ENCODE measurements around the gene ERICH2.

ERICH2 gene

DNA sequence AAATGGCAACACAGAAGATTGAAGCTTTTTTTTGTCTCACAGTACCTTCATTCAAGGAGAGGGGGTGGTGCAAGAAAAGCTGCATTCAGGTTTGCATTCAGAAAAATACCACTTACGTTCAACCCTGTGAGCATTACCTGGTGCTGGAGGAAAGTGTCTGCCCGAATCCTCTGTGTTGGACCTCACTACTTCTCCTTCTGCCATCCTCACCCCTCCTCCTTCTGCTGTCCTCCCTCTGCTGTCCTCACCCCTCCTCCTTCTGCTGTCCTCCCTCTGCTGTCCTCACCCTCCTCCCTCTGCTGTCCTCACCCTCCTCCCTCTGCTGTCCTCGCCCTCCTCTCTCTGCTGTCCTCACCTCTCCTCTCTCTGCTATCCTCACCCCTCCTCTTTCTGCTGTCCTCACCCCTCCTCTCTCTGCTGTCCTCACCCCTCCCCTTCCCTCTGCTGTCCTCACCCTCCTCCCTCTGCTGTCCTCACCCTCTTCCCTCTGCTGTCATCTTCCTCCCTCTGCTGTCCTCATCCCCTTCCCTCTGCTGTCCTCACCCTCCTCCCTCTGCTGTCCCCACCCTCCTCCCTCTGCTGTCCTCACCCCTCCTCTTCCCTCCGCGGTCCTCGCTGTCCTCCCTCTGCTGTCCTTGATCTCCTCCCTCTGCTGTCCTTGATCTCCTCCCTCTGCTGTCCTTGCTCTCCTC is 57.8 kb downstream of the ERICH2 start:
- H3K27ac ChIP-seq (ENCODE audit: low read depth, low read length), result no peak overlapping the region
- no peak overlapping the region for H3K4me3 ChIP-seq (ENCODE audit: low read depth, low read length)
- no peaks in the 10 kb centered on the region for H3K36me3 ChIP-seq (ENCODE audit: control insufficient read depth, insufficient read depth, low read length)
- no peaks in the 10 kb centered on the region for H3K9me3 ChIP-seq (ENCODE audit: control insufficient read depth, insufficient read depth, low read length)
- H3K9ac ChIP-seq (ENCODE audit: low read depth, low read length), result no peak overlapping the region
- peaks cover 59% of the 10 kb centered on the region for H3K27me3 ChIP-seq (ENCODE audit: control insufficient read depth, insufficient read depth, low read length)
- H3K4me1 ChIP-seq (ENCODE audit: control insufficient read depth, insufficient read depth, low read length), result peaks cover 7% of the 10 kb centered on the region; the same call in 1 of the 2 replicates

DNA sequence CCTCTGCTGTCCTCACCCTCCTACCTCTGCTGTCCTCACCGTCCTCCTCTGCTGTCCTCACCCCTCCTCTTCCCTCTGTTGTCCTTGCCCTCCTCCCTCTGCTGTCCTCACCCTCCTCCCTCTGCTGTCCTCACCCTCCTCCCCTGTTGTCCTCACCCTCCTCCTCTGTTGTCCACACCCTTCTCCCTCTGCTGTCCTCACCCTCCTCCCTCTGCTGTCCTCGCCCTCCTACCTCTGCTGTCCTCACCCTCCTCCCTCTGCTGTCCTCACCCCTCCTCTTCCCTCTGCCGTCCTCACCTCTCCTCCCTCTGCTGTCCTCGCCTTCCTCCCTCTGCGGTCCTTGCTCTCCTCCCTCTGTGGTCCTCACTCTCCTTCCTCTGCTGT is 58.3 kb downstream of the ERICH2 start:
- no peaks in the 10 kb centered on the region for H3K9me3 ChIP-seq (ENCODE audit: control insufficient read depth, insufficient read depth, low read length)
- peaks cover 55% of the 10 kb centered on the region for H3K27me3 ChIP-seq (ENCODE audit: control insufficient read depth, insufficient read depth, low read length)
- H3K9ac ChIP-seq (ENCODE audit: low read depth, low read length), result no peak overlapping the region
- H3K27ac ChIP-seq (ENCODE audit: low read depth, low read length), result no peak overlapping the region
- no peaks in the 10 kb centered on the region for H3K36me3 ChIP-seq (ENCODE audit: control insufficient read depth, insufficient read depth, low read length)
- no peak overlapping the region for H3K4me3 ChIP-seq (ENCODE audit: low read depth, low read length)
- peaks cover 7% of the 10 kb centered on the region; the same call in 1 of the 2 replicates for H3K4me1 ChIP-seq (ENCODE audit: control insufficient read depth, insufficient read depth, low read length)

DNA sequence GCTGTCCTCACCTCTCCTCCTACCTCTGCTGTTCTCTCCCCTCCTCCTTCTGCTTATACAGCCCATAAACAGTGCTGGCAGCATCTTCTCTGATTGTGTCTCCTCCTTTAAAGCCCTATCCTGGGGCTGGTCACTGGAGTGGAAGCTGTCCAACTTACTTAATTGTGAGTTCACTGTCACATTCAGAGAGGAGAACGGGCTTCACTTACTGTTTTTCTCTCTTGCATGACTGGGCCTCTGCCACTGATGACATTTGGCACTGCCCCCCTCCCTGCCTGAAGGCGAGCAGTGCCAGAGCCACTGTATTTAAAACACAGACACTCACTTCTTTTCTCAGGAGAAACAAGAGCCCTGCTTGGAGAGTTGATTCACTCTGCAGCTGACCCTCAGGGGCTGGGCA is 58.9 kb downstream of the ERICH2 start:
- Histone ChIP-seq H3K9me3 (ENCODE audit: control insufficient read depth, insufficient read depth, low read length) (no peaks in the 10 kb centered on the region), H3K27me3 (ENCODE audit: control insufficient read depth, insufficient read depth, low read length) (peaks cover 50% of the 10 kb centered on the region), H3K4me1 (ENCODE audit: control insufficient read depth, insufficient read depth, low read length) (peaks cover 4% of the 10 kb centered on the region; the same call in 1 of the 2 replicates), H3K4me3 (ENCODE audit: low read depth, low read length) (no peak overlapping the region), H3K9ac (ENCODE audit: low read depth, low read length) (no peak overlapping the region), H3K36me3 (ENCODE audit: control insufficient read depth, insufficient read depth, low read length) (no peaks in the 10 kb centered on the region), H3K27ac (ENCODE audit: low read depth, low read length) (no peak overlapping the region)

DNA sequence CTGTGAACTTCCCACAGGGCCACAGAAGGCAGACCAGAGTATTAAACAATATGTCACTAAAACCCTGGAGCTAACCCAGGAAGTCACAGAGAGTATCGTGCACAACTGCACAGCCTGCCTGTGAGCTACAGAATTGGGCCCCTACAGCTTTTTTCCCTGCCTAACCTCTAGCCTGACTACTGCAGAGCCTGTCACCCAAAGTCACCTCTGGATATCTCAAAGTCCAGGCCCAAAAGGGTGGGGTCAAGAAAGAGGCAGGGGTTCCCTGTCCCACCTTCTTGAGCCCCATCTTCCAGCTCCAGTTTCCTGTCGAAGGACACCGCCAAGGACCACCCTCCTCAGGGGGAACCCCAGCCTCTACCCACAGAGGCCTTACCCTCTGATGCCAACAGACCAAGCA is 60.0 kb downstream of the ERICH2 start:
- Histone ChIP-seq H3K27me3 (ENCODE audit: control insufficient read depth, insufficient read depth, low read length) (peaks cover 38% of the 10 kb centered on the region), H3K27ac (ENCODE audit: low read depth, low read length) (no peak overlapping the region), H3K4me1 (ENCODE audit: control insufficient read depth, insufficient read depth, low read length) (no peaks in the 10 kb centered on the region), H3K36me3 (ENCODE audit: control insufficient read depth, insufficient read depth, low read length) (no peaks in the 10 kb centered on the region), H3K9ac (ENCODE audit: low read depth, low read length) (no peak overlapping the region), H3K9me3 (ENCODE audit: control insufficient read depth, insufficient read depth, low read length) (no peaks in the 10 kb centered on the region), H3K4me3 (ENCODE audit: low read depth, low read length) (no peak overlapping the region)

DNA sequence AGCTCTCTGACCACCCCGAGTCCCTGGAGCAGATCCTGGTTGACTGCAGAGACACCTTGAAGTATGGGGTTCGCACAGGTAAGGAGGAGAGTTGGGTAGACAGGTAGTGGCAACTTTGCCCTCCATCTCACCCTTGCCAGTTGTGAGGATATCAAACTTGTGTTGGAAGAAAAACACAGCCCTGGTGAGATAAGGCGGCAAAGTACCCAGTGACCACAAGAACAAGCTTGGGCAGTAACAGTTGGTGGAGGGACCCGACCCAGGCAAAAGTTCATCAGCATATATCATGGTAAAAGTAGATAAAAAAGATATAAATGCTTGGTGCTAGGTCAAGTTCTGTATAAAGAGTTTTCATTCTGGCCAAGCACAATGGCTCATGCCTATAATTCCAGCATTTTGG is 60.9 kb downstream of the ERICH2 start:
- Histone ChIP-seq H3K4me3 (ENCODE audit: low read depth, low read length) (no peak overlapping the region), H3K36me3 (ENCODE audit: control insufficient read depth, insufficient read depth, low read length) (no peaks in the 10 kb centered on the region), H3K27me3 (ENCODE audit: control insufficient read depth, insufficient read depth, low read length) (peaks cover 29% of the 10 kb centered on the region), H3K27ac (ENCODE audit: low read depth, low read length) (no peak overlapping the region), H3K9ac (ENCODE audit: low read depth, low read length) (no peak overlapping the region), H3K4me1 (ENCODE audit: control insufficient read depth, insufficient read depth, low read length) (no peaks in the 10 kb centered on the region), H3K9me3 (ENCODE audit: control insufficient read depth, insufficient read depth, low read length) (no peaks in the 10 kb centered on the region)

DNA sequence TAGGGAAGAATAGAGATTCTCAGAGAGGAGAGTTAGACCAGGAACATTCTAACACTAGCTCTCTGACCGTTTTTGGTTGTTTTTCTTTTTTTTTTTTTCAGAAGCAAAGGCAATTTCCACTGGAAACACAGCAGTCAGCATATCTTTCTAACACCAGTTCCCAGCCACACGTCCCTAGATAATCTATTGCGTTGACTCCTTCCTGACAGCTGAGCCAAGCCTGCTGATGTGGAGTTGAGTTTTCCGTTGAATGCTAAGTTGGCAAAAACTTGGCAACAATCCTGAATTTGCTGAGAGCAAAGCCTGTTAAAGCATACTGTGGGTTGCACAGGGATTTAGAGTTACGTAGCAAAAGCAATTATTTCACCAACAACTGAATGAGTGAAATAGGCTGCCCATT is 65.8 kb downstream of the ERICH2 start:
- Histone ChIP-seq H3K4me1 (ENCODE audit: control insufficient read depth, insufficient read depth, low read length) (no peaks in the 10 kb centered on the region), H3K27ac (ENCODE audit: low read depth, low read length) (no peak overlapping the region), H3K9me3 (ENCODE audit: control insufficient read depth, insufficient read depth, low read length) (no peaks in the 10 kb centered on the region), H3K4me3 (ENCODE audit: low read depth, low read length) (no peak overlapping the region), H3K27me3 (ENCODE audit: control insufficient read depth, insufficient read depth, low read length) (no peaks in the 10 kb centered on the region), H3K36me3 (ENCODE audit: control insufficient read depth, insufficient read depth, low read length) (no peaks in the 10 kb centered on the region), H3K9ac (ENCODE audit: low read depth, low read length) (no peak overlapping the region)

DNA sequence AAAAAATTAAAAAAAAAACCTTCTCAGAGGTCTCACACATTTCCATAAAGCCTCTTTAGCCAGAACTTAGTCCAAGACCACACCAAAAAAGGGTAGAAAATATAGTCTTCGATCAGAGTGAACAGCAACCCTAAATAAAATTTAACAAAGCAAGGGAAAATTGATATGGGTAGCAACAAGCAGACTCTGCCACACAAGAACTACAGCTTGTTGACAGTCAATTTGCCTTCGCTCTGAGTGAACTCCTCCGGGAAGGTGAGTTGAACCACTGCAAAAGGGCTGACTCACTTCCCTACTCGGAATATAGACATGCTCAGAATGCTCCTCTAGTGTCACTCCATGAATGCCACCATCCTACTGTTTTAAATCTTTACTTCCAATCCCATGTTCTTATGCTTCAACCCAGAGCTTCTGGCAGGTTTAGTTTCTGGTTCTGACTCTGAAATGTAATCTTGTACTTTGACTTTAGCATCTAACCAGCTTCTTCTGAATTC is 70.6 kb downstream of the ERICH2 start:
- Histone ChIP-seq H3K27me3 (ENCODE audit: control insufficient read depth, insufficient read depth, low read length) (no peaks in the 10 kb centered on the region), H3K9me3 (ENCODE audit: control insufficient read depth, insufficient read depth, low read length) (no peaks in the 10 kb centered on the region), H3K27ac (ENCODE audit: low read depth, low read length) (no peak overlapping the region), H3K4me3 (ENCODE audit: low read depth, low read length) (no peak overlapping the region), H3K9ac (ENCODE audit: low read depth, low read length) (no peak overlapping the region), H3K36me3 (ENCODE audit: control insufficient read depth, insufficient read depth, low read length) (no peaks in the 10 kb centered on the region), H3K4me1 (ENCODE audit: control insufficient read depth, insufficient read depth, low read length) (no peaks in the 10 kb centered on the region)

DNA sequence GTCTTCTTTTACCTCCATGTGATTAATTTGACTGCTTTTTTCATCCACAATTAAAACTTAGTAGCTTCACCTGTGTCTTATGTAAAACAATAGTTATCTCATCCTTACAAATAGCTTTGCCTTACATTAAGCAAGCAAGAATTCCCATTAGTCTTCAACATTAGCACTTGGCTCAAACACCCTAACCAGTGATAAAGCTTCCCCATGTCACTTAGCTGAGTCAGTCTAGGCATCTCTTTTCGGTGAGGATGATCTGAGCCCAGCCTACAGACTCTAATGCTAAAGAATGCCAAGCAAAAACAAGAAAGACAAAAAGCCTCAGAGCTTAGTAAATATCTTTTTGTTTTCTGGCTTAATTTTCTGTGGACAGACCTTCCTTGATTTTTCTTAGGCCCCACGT is 72.6 kb downstream of the ERICH2 start:
- H3K4me1 ChIP-seq (ENCODE audit: control insufficient read depth, insufficient read depth, low read length), result no peaks in the 10 kb centered on the region
- H3K36me3 ChIP-seq (ENCODE audit: control insufficient read depth, insufficient read depth, low read length), result no peaks in the 10 kb centered on the region
- H3K27me3 ChIP-seq (ENCODE audit: control insufficient read depth, insufficient read depth, low read length), result no peaks in the 10 kb centered on the region
- no peaks in the 10 kb centered on the region for H3K9me3 ChIP-seq (ENCODE audit: control insufficient read depth, insufficient read depth, low read length)
- no peak overlapping the region for H3K9ac ChIP-seq (ENCODE audit: low read depth, low read length)
- H3K27ac ChIP-seq (ENCODE audit: low read depth, low read length), result no peak overlapping the region
- no peak overlapping the region for H3K4me3 ChIP-seq (ENCODE audit: low read depth, low read length)

DNA sequence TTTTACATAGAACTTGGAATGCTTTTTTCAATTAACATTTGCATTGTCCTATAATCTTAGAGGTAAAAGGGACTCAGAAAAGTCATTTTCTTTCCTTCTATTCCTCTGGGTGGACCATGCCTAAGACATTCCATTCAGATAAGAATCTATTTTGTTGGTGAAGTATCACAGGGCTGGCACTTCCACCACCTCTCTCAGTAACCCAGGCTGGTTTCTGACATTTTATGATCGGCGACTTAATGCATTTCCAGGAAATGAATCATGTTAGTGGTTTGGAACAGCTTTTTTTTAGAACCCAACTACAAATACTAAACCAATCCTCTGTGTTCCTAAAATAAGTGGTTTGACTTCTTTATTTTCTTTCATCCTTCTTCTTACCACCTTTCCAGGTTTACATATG is 73.5 kb downstream of the ERICH2 start:
- H3K36me3 ChIP-seq (ENCODE audit: control insufficient read depth, insufficient read depth, low read length), result no peaks in the 10 kb centered on the region
- H3K9me3 ChIP-seq (ENCODE audit: control insufficient read depth, insufficient read depth, low read length), result no peaks in the 10 kb centered on the region
- H3K4me3 ChIP-seq (ENCODE audit: low read depth, low read length), result no peak overlapping the region
- no peak overlapping the region for H3K27ac ChIP-seq (ENCODE audit: low read depth, low read length)
- no peaks in the 10 kb centered on the region for H3K27me3 ChIP-seq (ENCODE audit: control insufficient read depth, insufficient read depth, low read length)
- H3K4me1 ChIP-seq (ENCODE audit: control insufficient read depth, insufficient read depth, low read length), result no peaks in the 10 kb centered on the region
- no peak overlapping the region for H3K9ac ChIP-seq (ENCODE audit: low read depth, low read length)

DNA sequence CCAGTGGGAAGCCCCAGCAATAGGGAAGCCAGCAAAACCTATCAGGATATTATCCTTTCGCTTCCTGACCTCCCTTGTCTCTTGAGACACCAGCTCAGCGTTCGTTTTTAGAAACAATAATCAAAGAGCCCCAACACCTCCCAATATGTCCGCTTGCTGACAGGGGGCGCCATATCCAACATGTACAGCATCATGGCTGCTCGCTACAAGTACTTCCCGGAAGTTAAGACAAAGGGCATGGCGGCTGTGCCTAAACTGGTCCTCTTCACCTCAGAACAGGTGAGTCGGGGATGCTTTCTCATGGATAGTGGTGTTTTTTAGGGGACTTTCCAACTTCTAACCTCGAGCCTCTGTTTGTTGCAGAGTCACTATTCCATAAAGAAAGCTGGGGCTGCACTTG is 75.2 kb downstream of the ERICH2 start:
- Histone ChIP-seq H3K9me3 (ENCODE audit: control insufficient read depth, insufficient read depth, low read length) (no peaks in the 10 kb centered on the region), H3K4me1 (ENCODE audit: control insufficient read depth, insufficient read depth, low read length) (no peaks in the 10 kb centered on the region), H3K36me3 (ENCODE audit: control insufficient read depth, insufficient read depth, low read length) (no peaks in the 10 kb centered on the region), H3K27ac (ENCODE audit: low read depth, low read length) (no peak overlapping the region), H3K9ac (ENCODE audit: low read depth, low read length) (no peak overlapping the region), H3K27me3 (ENCODE audit: control insufficient read depth, insufficient read depth, low read length) (no peaks in the 10 kb centered on the region), H3K4me3 (ENCODE audit: low read depth, low read length) (no peak overlapping the region)

DNA sequence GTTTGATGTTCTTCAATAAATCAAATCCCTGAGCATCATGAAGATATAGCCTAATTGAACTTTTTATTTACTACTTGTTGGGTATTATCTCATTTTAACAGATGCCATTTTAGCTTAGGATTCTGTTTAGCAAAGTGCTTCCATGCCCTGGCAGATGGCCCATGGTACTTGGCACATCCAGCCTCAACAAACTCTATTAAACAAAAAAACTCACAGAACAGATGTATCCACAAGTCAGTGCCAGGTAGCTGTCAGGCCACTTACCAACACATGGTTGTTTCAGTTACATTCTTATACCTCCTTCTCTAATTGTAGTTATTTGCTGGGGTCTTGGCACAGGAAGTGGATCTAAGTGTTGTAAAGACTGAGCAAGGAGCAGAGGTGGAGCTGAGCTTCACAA is 76.1 kb downstream of the ERICH2 start:
- no peaks in the 10 kb centered on the region for H3K9me3 ChIP-seq (ENCODE audit: control insufficient read depth, insufficient read depth, low read length)
- no peaks in the 10 kb centered on the region for H3K4me1 ChIP-seq (ENCODE audit: control insufficient read depth, insufficient read depth, low read length)
- H3K4me3 ChIP-seq (ENCODE audit: low read depth, low read length), result no peak overlapping the region
- no peaks in the 10 kb centered on the region for H3K36me3 ChIP-seq (ENCODE audit: control insufficient read depth, insufficient read depth, low read length)
- no peak overlapping the region for H3K9ac ChIP-seq (ENCODE audit: low read depth, low read length)
- H3K27me3 ChIP-seq (ENCODE audit: control insufficient read depth, insufficient read depth, low read length), result no peaks in the 10 kb centered on the region
- no peak overlapping the region for H3K27ac ChIP-seq (ENCODE audit: low read depth, low read length)

All from HUES48 (cell line).